ENCODE data around the gene RABAC1. TPM values are rescaled to one million over a fixed set of nuclear protein-coding genes. Genes with fewer than 3 reads are reported as not detected.
A peak's percentile ranks its signal among the peaks of the same experiment; 100 is the strongest.

RABAC1 gene
- total and polyA plus RNA-seq, 9 of the 15 experiments (the other 6 are each of a cell fraction or from before 2014, with no cell fraction given), result 2.4 to 28.1 (median 9.3) TPM

- TF ChIP-seq, protein P1, sequence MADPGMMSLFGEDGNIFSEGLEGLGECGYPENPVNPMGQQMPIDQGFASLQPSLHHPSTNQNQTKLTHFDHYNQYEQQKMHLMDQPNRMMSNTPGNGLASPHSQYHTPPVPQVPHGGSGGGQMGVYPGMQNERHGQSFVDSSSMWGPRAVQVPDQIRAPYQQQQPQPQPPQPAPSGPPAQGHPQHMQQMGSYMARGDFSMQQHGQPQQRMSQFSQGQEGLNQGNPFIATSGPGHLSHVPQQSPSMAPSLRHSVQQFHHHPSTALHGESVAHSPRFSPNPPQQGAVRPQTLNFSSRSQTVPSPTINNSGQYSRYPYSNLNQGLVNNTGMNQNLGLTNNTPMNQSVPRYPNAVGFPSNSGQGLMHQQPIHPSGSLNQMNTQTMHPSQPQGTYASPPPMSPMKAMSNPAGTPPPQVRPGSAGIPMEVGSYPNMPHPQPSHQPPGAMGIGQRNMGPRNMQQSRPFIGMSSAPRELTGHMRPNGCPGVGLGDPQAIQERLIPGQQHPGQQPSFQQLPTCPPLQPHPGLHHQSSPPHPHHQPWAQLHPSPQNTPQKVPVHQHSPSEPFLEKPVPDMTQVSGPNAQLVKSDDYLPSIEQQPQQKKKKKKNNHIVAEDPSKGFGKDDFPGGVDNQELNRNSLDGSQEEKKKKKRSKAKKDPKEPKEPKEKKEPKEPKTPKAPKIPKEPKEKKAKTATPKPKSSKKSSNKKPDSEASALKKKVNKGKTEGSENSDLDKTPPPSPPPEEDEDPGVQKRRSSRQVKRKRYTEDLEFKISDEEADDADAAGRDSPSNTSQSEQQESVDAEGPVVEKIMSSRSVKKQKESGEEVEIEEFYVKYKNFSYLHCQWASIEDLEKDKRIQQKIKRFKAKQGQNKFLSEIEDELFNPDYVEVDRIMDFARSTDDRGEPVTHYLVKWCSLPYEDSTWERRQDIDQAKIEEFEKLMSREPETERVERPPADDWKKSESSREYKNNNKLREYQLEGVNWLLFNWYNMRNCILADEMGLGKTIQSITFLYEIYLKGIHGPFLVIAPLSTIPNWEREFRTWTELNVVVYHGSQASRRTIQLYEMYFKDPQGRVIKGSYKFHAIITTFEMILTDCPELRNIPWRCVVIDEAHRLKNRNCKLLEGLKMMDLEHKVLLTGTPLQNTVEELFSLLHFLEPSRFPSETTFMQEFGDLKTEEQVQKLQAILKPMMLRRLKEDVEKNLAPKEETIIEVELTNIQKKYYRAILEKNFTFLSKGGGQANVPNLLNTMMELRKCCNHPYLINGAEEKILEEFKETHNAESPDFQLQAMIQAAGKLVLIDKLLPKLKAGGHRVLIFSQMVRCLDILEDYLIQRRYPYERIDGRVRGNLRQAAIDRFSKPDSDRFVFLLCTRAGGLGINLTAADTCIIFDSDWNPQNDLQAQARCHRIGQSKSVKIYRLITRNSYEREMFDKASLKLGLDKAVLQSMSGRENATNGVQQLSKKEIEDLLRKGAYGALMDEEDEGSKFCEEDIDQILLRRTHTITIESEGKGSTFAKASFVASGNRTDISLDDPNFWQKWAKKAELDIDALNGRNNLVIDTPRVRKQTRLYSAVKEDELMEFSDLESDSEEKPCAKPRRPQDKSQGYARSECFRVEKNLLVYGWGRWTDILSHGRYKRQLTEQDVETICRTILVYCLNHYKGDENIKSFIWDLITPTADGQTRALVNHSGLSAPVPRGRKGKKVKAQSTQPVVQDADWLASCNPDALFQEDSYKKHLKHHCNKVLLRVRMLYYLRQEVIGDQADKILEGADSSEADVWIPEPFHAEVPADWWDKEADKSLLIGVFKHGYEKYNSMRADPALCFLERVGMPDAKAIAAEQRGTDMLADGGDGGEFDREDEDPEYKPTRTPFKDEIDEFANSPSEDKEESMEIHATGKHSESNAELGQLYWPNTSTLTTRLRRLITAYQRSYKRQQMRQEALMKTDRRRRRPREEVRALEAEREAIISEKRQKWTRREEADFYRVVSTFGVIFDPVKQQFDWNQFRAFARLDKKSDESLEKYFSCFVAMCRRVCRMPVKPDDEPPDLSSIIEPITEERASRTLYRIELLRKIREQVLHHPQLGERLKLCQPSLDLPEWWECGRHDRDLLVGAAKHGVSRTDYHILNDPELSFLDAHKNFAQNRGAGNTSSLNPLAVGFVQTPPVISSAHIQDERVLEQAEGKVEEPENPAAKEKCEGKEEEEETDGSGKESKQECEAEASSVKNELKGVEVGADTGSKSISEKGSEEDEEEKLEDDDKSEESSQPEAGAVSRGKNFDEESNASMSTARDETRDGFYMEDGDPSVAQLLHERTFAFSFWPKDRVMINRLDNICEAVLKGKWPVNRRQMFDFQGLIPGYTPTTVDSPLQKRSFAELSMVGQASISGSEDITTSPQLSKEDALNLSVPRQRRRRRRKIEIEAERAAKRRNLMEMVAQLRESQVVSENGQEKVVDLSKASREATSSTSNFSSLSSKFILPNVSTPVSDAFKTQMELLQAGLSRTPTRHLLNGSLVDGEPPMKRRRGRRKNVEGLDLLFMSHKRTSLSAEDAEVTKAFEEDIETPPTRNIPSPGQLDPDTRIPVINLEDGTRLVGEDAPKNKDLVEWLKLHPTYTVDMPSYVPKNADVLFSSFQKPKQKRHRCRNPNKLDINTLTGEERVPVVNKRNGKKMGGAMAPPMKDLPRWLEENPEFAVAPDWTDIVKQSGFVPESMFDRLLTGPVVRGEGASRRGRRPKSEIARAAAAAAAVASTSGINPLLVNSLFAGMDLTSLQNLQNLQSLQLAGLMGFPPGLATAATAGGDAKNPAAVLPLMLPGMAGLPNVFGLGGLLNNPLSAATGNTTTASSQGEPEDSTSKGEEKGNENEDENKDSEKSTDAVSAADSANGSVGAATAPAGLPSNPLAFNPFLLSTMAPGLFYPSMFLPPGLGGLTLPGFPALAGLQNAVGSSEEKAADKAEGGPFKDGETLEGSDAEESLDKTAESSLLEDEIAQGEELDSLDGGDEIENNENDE (IDR thresholded peaks at IDR 0.05; ENCODE audit: low read depth, low read length), result no peak
- TF ChIP-seq XRCC5 (IDR thresholded peaks at IDR 0.05; ENCODE audit: low read depth, low read length) (no peak), SMARCA5 (IDR thresholded peaks at IDR 0.05) (peak; percentile 25; the same call in 1 of the 2 replicates), ZNF589 (CRISPR knock-in tag; IDR thresholded peaks at IDR 0.05; ENCODE audit: low read depth) (no peak), PPARD (CRISPR knock-in tag; IDR thresholded peaks at IDR 0.05) (no peak), ZBTB7A (IDR thresholded peaks at IDR 0.05; ENCODE audit: borderline replicate concordance, control insufficient read depth, low read depth, low read length) (no peak), MITF (IDR thresholded peaks at IDR 0.05) (peak; percentile 47; the same call in 1 of the 2 replicates), NFIX (CRISPR knock-in tag; IDR thresholded peaks at IDR 0.05; ENCODE audit: low read depth) (no peak), CBX8 (IDR thresholded peaks at IDR 0.05; ENCODE audit: borderline replicate concordance, extremely low read depth, low read depth, low read length, poor library complexity, severe bottlenecking) (no peak), TRIM24 (IDR thresholded peaks at IDR 0.05) (no peak), RAD51 (IDR thresholded peaks at IDR 0.05; ENCODE audit: borderline replicate concordance, low read depth) (peak; percentile 70)
Observed at GRCh38 chr19:41957838-41958366, 1.2 kb downstream of the RABAC1 start (continued).
